ENCODE results near the gene OR4K15.

DNA sequence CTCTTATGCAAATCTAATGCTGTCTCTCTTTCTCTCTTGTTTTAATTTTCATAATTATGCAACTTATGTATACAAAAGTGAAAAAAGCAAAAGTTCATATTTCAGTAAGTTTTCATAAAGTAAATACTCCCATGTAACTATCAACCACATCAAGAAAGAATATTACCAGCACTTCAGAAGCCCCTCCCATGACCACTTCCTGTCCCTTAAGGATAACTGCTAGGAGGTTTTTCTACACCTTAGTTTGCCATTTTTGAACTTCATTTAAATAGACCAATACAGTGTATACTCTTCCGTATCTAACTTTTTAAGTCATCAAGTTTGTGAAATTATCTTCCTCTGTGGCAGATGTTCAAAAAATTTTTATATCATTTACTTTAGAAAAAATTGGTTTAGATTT lies 547 bp upstream of the OR4K15 start:
- no peak for TF ChIP-seq POLR2A (IDR thresholded peaks at IDR 0.05)
- TF ChIP-seq, protein P1, sequence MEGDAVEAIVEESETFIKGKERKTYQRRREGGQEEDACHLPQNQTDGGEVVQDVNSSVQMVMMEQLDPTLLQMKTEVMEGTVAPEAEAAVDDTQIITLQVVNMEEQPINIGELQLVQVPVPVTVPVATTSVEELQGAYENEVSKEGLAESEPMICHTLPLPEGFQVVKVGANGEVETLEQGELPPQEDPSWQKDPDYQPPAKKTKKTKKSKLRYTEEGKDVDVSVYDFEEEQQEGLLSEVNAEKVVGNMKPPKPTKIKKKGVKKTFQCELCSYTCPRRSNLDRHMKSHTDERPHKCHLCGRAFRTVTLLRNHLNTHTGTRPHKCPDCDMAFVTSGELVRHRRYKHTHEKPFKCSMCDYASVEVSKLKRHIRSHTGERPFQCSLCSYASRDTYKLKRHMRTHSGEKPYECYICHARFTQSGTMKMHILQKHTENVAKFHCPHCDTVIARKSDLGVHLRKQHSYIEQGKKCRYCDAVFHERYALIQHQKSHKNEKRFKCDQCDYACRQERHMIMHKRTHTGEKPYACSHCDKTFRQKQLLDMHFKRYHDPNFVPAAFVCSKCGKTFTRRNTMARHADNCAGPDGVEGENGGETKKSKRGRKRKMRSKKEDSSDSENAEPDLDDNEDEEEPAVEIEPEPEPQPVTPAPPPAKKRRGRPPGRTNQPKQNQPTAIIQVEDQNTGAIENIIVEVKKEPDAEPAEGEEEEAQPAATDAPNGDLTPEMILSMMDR (IDR thresholded peaks at IDR 0.05) = no peak
- TF ChIP-seq EP300 (IDR thresholded peaks at IDR 0.05; ENCODE audit: low read depth) = no peak

All from transverse colon (tissue), 3 donors.